CD4-positive, alpha-beta T cell (primary cell): ENCODE data around the gene MAN1B1. TPM values are rescaled to one million over a fixed set of nuclear protein-coding genes. Genes with fewer than 3 reads are reported as not detected.

ENCODE experiments used
- ATAC-seq: fragments of 200-7000 bp; cut with Tn5 transposase; one replicate; pipeline ENCODE4 v1.10.0; 2022; ENCODE audit warnings: mild to moderate bottlenecking; ENCODE audit not compliant: poor library complexity
- CTCF ChIA-PET: fragments of 350-600 bp; sonication (Branson Sonifier 250); formaldehyde crosslinking; loops from one replicate; lab custom pipeline; 2021; ENCODE audit warnings: antibody characterized with exemption, inconsistent platforms; lab: Charles Lee
- POLR2A ChIA-PET: fragments of 350-600 bp; sonication (Branson Sonifier 250); formaldehyde crosslinking; loops from one replicate; lab custom pipeline; 2021; ENCODE audit warnings: antibody characterized with exemption, inconsistent platforms; lab: Charles Lee
- DNase-seq, 14 experiments: peaks; one replicate each; pipeline ENCODE4 v3.0.0-alpha.2; 2013 to 2020; ENCODE audit warnings: mixed read lengths in 2 of 14
- H3K27ac ChIP-seq, 2 donors: one replicate each; pipeline versions ENCODE4 v1.5.1 to v1.7.0; 2013; ENCODE audit warnings: low read length in 2 of 2, low read depth in 1 of 2, mild to moderate bottlenecking in 1 of 2
- H3K27me3 ChIP-seq, 2 experiments: 1 replicate in 1 of 2; 2 replicates in 1 of 2; pipeline versions ENCODE4 v1.6.1 to v1.7.0; 2013; ENCODE audit warnings: low read length in 2 of 2, control low read depth in 1 of 2, mild to moderate bottlenecking in 1 of 2, moderate library complexity in 1 of 2; ENCODE audit not compliant: insufficient read depth in 2 of 2, control insufficient read depth in 1 of 2
- H3K36me3 ChIP-seq: one replicate; pipeline ENCODE4 v1.6.1; 2013; ENCODE audit warnings: low read length, control low read depth; ENCODE audit not compliant: insufficient read depth
- H3K4me1 ChIP-seq: one replicate; pipeline ENCODE4 v1.6.1; 2013; ENCODE audit warnings: low read length, control low read depth; ENCODE audit not compliant: insufficient read depth
- H3K4me3 ChIP-seq: one replicate; pipeline ENCODE4 v1.5.1; 2013; ENCODE audit warnings: mild to moderate bottlenecking, low read length, moderate library complexity
- H3K9me3 ChIP-seq, 2 experiments: 1 replicate in 1 of 2; 2 replicates in 1 of 2; pipeline versions ENCODE4 v1.6.1 to v1.7.0; 2013; ENCODE audit warnings: low read length in 2 of 2, mild to moderate bottlenecking in 2 of 2, control low read depth in 1 of 2, moderate library complexity in 1 of 2; ENCODE audit not compliant: control insufficient read depth in 1 of 2, insufficient read depth in 1 of 2
- H3K27ac Mint-ChIP-seq: one replicate; pipeline ENCODE4 v1.8.0; 2020; ENCODE audit warnings: mixed read lengths
- H3K27me3 Mint-ChIP-seq: one replicate; pipeline ENCODE4 v1.8.0; 2021; ENCODE audit warnings: mixed read lengths
- H3K36me3 Mint-ChIP-seq: one replicate; pipeline ENCODE4 v1.8.0; 2021; ENCODE audit warnings: low read depth, mixed read lengths
- H3K4me1 Mint-ChIP-seq: one replicate; pipeline ENCODE4 v1.8.0; 2021; ENCODE audit warnings: low read depth, mixed read lengths
- H3K4me3 Mint-ChIP-seq: one replicate; pipeline ENCODE4 v1.8.0; 2020; ENCODE audit warnings: mild to moderate bottlenecking, mixed read lengths
- H3K9me3 Mint-ChIP-seq: one replicate; pipeline ENCODE4 v1.8.0; 2020; ENCODE audit warnings: mixed read lengths
- CTCF ChIP-seq: fragments of 200-600 bp; IDR thresholded peaks from one replicate; pipeline ENCODE4 v1.8.0; 2022; ENCODE audit warnings: antibody characterized with exemption, mild to moderate bottlenecking
- intact Hi-C, 2 experiments: fragments of 100-400 bp; cut with DNase I in 1 of 2; cut with micrococcal nuclease in 1 of 2; formaldehyde crosslinking; loops; one replicate each; pipeline versions ENCODE4 v1.15.1 to v1.9.0; 2023 to 2025; cut with DNase I, micrococcal nuclease
- total RNA-seq, 174 experiments: library from RNA in 2 of 174; stranded (reverse) in 2 of 174; gene quantifications; one replicate each; pipeline ENCODE4 v1.2.3 and lab custom pipeline; 2021 to 2026

MAN1B1 gene
- total RNA-seq, 2 experiments from 2014 or later = 60.9 to 66.9 TPM

GRCh38 chr9:137084526-137084925, 2.3 kb upstream of the MAN1B1 start:
- TF ChIP-seq CTCF = no peak
- Mint-ChIP-seq H3K36me3 (peaks cover 32% of the 10 kb centered on the region), H3K4me3 (no peak overlapping the region), H3K27ac (peak overlapping the region; percentile 68), H3K4me1 (peaks cover 35% of the 10 kb centered on the region), H3K27me3 (no peaks in the 10 kb centered on the region), H3K9me3 (no peaks in the 10 kb centered on the region)
- no peaks in the 10 kb centered on the region for H3K9me3 ChIP-seq
- no peak overlapping the region for H3K27ac ChIP-seq
- peaks cover 11% of the 10 kb centered on the region for H3K36me3 ChIP-seq
- H3K4me3 ChIP-seq = no peak overlapping the region
- intact Hi-C loops = no loop called here
- no peak for ATAC-seq
- no peak for DNase-seq
- no peaks in the 10 kb centered on the region for H3K27me3 ChIP-seq
- POLR2A ChIA-PET = interaction anchor here (2.9 kb wide), 1 partner anchor 11 kb away, joined by 89 read pairs; no protein-coding TSS in a partner anchor
- CTCF ChIA-PET = interaction anchor here (1.1 to 1.9 kb wide), 4 partner anchors 9 to 55 kb away, joined by 4 to 6 read pairs (median 4); no protein-coding TSS in a partner anchor
- peaks cover 22% of the 10 kb centered on the region for H3K4me1 ChIP-seq

GRCh38 chr9:137085920-137086530, 760 bp upstream of the MAN1B1 start:
- intact Hi-C loops = loop anchor here (1.0 to 5.0 kb wide), 4 partner anchors 15 to 604 kb away; partner anchors contain the start of genes SAPCD2 (in 1 of the 2) and SEC16A (in 1 of the 2)
- H3K9me3 ChIP-seq = no peaks in the 10 kb centered on the region
- H3K4me1 ChIP-seq = peaks cover 22% of the 10 kb centered on the region
- no peaks in the 10 kb centered on the region for H3K27me3 ChIP-seq
- peaks cover 41% of the 10 kb centered on the region for H3K36me3 Mint-ChIP-seq
- H3K27ac Mint-ChIP-seq = peak overlapping the region; percentile 89
- peaks cover 32% of the 10 kb centered on the region for H3K4me1 Mint-ChIP-seq
- no peaks in the 10 kb centered on the region for H3K9me3 Mint-ChIP-seq
- CTCF ChIA-PET = interaction anchor here (0.8 to 2.0 kb wide), 13 partner anchors 9 to 299 kb away, joined by 3 to 20 read pairs (median 4); partner anchors contain the start of genes C8G, FBXW5, NRARP and SAPCD2
- H3K27ac ChIP-seq = peak overlapping the region; percentile 30 to 79
- H3K36me3 ChIP-seq = peaks cover 16% of the 10 kb centered on the region
- ATAC-seq (no peak), DNase-seq (peak in 8 of 14 experiments; percentile 10 to 66 (median 22))
- H3K4me3 Mint-ChIP-seq = peak overlapping the region; percentile 93
- H3K4me3 ChIP-seq = peak overlapping the region; percentile 71
- no peaks in the 10 kb centered on the region for H3K27me3 Mint-ChIP-seq
- no peak for TF ChIP-seq CTCF
- POLR2A ChIA-PET = interaction anchor here (0.7 to 4.2 kb wide), 28 partner anchors 9 to 385 kb away, joined by 3 to 89 read pairs (median 7); partner anchors contain the start of genes ANAPC2, EXD3, FUT7 and NELFB

GRCh38 chr9:137087409-137087925, 682 bp downstream of the MAN1B1 start:
- CTCF ChIA-PET = interaction anchor here (0.9 to 2.0 kb wide), 11 partner anchors 8 to 359 kb away, joined by 3 to 20 read pairs (median 5); partner anchors contain the start of genes AJM1, NRARP, SAPCD2 and UAP1L1
- Mint-ChIP-seq H3K4me3 (peak overlapping the region; percentile 88), H3K9me3 (no peaks in the 10 kb centered on the region), H3K4me1 (peaks cover 32% of the 10 kb centered on the region), H3K27me3 (no peaks in the 10 kb centered on the region), H3K36me3 (peaks cover 53% of the 10 kb centered on the region), H3K27ac (peak overlapping the region; percentile 89)
- Histone ChIP-seq H3K27ac (peak overlapping the region; percentile 79 to 90), H3K36me3 (peaks cover 27% of the 10 kb centered on the region), H3K27me3 (no peaks in the 10 kb centered on the region), H3K4me3 (peak overlapping the region; percentile 71), H3K4me1 (peaks cover 22% of the 10 kb centered on the region), H3K9me3 (no peaks in the 10 kb centered on the region)
- TF ChIP-seq CTCF = no peak
- DNase-seq (peak in 1 of 14 experiments; percentile 21), ATAC-seq (no peak)
- intact Hi-C loops = loop anchor here (1.0 to 5.0 kb wide), 4 partner anchors 17 to 605 kb away; partner anchors contain the start of genes DPP7 (in 1 of the 2), SAPCD2 (in 1 of the 2) and SEC16A (in 1 of the 2)
- POLR2A ChIA-PET = interaction anchor here (0.8 to 4.2 kb wide), 21 partner anchors 8 to 335 kb away, joined by 3 to 89 read pairs (median 8); partner anchors contain the start of genes ANAPC2, EXD3, FUT7 and NELFB
